DND-41 (cell line): ENCODE measurements around the gene CMBL.

Source experiments
- CTCF ChIP-seq: IDR thresholded peaks from 2 replicates; pipeline ENCODE4 v1.5.1; 2012; ENCODE audit warnings: borderline replicate concordance, low read length, moderate library complexity, mild to moderate bottlenecking; ENCODE audit not compliant: poor library complexity, severe bottlenecking; ENCODE audit errors: extremely low read depth
- EZH2 ChIP-seq: IDR thresholded peaks from 3 replicates; pipeline ENCODE4 v1.6.1; 2012; ENCODE audit warnings: borderline replicate concordance, low read depth, mild to moderate bottlenecking, moderate library complexity, low read length, inconsistent platforms; ENCODE audit not compliant: severe bottlenecking

GRCh38 chr5:10266137-10266536 lies 41.6 kb downstream of the CMBL start:
- TF ChIP-seq EZH2 (no peak), CTCF (no peak)
